Large intestine (tissue), 3 donors: ENCODE results near the gene OR4X2. TPM values are rescaled to one million over a fixed set of nuclear protein-coding genes. Genes with fewer than 3 reads are reported as not detected.

Source experiments
- DNase-seq, 2 donors: peaks; one replicate each; pipeline versions ENCODE4 v3.0.0 to v3.0.0-alpha.2; 2013
- H3K27ac ChIP-seq: one replicate; pipeline ENCODE4 v1.5.1; 2013; ENCODE audit warnings: low read length
- H3K27me3 ChIP-seq: 2 replicates; pipeline ENCODE4 v1.6.1; 2013; ENCODE audit warnings: low read length; ENCODE audit not compliant: control insufficient read depth, insufficient read depth
- H3K36me3 ChIP-seq: 2 replicates; pipeline ENCODE4 v1.6.1; 2013; ENCODE audit warnings: low read length; ENCODE audit not compliant: control insufficient read depth, insufficient read depth
- H3K4me1 ChIP-seq: one replicate; pipeline ENCODE4 v1.6.1; 2013; ENCODE audit warnings: low read length; ENCODE audit not compliant: control insufficient read depth, insufficient read depth
- H3K4me3 ChIP-seq: one replicate; pipeline ENCODE4 v1.5.1; 2013; ENCODE audit warnings: low read length
- H3K9me3 ChIP-seq: one replicate; pipeline ENCODE4 v1.6.1; 2013; ENCODE audit warnings: mild to moderate bottlenecking, low read depth, low read length, moderate library complexity; ENCODE audit not compliant: control insufficient read depth
- WGBS: methylation state at CpG from one replicate; pipeline ENCODE4 v1.1.5; 2013; ENCODE audit warnings: low lambda C conversion rate; ENCODE audit not compliant: insufficient coverage; 5-methylcytosine and 5-hydroxymethylcytosine counted together
- polyA plus RNA-seq: library from polyadenylated mRNA; unstranded; fragments of 120-200 nt; gene quantifications from one replicate; pipeline ENCODE4 v1.2.1, GENCODE V29; 2013

The OR4X2 gene
- polyA plus RNA-seq, 1 donor: not detected

DNA sequence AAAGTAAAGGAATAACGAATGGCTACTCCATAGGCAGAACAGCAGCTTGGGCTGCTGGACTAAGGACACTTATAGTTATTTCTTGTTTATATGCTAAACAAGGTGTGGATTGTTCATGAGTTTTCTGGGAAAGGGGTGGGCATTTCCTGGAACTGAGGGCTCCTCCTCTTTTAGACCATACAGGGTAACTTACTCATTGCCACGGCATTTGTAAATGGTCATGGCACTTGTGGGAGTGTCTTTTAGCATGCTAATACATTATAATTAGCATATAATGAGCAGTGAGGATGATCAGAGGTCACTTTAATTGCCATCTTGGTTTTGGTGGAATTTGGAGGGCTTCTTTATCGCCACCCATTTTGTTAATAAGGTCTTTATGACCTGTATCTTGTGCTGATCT, 25.7 kb downstream of the OR4X2 start:
- Histone ChIP-seq H3K9me3 (no peaks in the 10 kb centered on the region), H3K27me3 (no peaks in the 10 kb centered on the region), H3K4me3 (no peak overlapping the region), H3K36me3 (no peaks in the 10 kb centered on the region), H3K27ac (no peak overlapping the region), H3K4me1 (no peaks in the 10 kb centered on the region)
- no CpG with 5 or more reads among the region's 3 CpGs for WGBS
- no peak for DNase-seq

DNA sequence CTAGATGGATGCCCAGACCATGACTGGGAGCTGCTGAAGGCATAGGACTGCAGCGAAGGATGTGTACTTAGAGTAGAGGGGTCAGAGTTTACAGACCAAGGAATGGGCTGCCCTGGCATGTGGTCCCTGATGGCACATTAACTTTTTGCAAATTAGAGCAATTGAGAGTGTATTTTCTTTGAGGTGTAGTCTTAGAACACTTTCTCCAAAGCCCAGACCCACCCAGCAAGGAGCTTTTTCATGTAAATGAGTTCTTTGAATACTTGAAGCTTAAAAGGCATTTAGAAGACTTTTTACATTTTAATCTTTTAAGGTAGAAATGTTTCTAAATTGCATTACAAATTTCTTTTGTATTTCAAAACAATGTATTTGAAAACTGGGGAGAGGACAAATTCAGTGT, 27.7 kb downstream of the OR4X2 start:
- Histone ChIP-seq H3K36me3 (no peaks in the 10 kb centered on the region), H3K4me3 (no peak overlapping the region), H3K27ac (no peak overlapping the region), H3K9me3 (no peaks in the 10 kb centered on the region), H3K4me1 (no peaks in the 10 kb centered on the region), H3K27me3 (no peaks in the 10 kb centered on the region)
- no CpG with 5 or more reads among the region's 1 CpG for WGBS
- no peak for DNase-seq

Other genes starting within 250 kb of the OR4X2 start
- not detected for gene OR4B1, start 28.3 kb upstream of the OR4X2 start, polyA plus RNA-seq
- gene OR4X1, start 18.8 kb downstream of the OR4X2 start, polyA plus RNA-seq: not detected
- gene OR4S1, start 61.1 kb downstream of the OR4X2 start, polyA plus RNA-seq: not detected
- gene OR4C3, start 79.8 kb downstream of the OR4X2 start, polyA plus RNA-seq: not detected
- gene OR4C5, start 121.4 kb downstream of the OR4X2 start, polyA plus RNA-seq: not detected
- not detected for gene OR4A47, start 243.7 kb downstream of the OR4X2 start, polyA plus RNA-seq